DND-41 (cell line): Measurements from ENCODE around the gene KIF5A.

ENCODE experiments used
- ATAC-seq: fragments of 200-7000 bp; cut with Tn5 transposase; 3 replicates; pipeline ENCODE4 v1.9.1; 2021; ENCODE audit warnings: low read depth; ENCODE audit not compliant: insufficient read depth
- DNase-seq: peaks from one replicate; pipeline ENCODE4 v3.0.0-alpha.2; 2020
- H2AFZ ChIP-seq: 2 replicates; pipeline ENCODE4 v1.6.0; 2012; ENCODE audit warnings: low read depth, low read length
- H3K27ac ChIP-seq: 2 replicates; pipeline ENCODE4 v1.5.1; 2012; ENCODE audit warnings: low read length, inconsistent platforms
- H3K27me3 ChIP-seq: fragments of 200-600 bp; sonication (generic); 2 replicates; pipeline ENCODE4 v1.6.0; 2012; ENCODE audit warnings: low read length, mild to moderate bottlenecking, inconsistent platforms; ENCODE audit not compliant: insufficient read depth, poor library complexity
- H3K36me3 ChIP-seq: 2 replicates; pipeline ENCODE4 v1.5.1; 2012; ENCODE audit warnings: low read length, inconsistent platforms; ENCODE audit not compliant: insufficient read depth
- H3K4me1 ChIP-seq: 2 replicates; pipeline ENCODE4 v1.5.1; 2012; ENCODE audit warnings: mild to moderate bottlenecking, low read length; ENCODE audit not compliant: insufficient read depth
- H3K4me2 ChIP-seq: 2 replicates; pipeline ENCODE4 v1.6.0; 2012; ENCODE audit warnings: mild to moderate bottlenecking, moderate library complexity, low read length, inconsistent platforms; ENCODE audit not compliant: insufficient read depth
- H3K4me3 ChIP-seq, 2 experiments: fragments of 200-600 bp in 1 of 2; shearing (Covaris generic) in 1 of 2; 2 replicates each; pipeline ENCODE4 v1.5.1; 2012 to 2016; ENCODE audit warnings: inconsistent platforms in 2 of 2, low read length in 2 of 2, mild to moderate bottlenecking in 2 of 2, low read depth in 1 of 2, moderate library complexity in 1 of 2
- H3K79me2 ChIP-seq: 2 replicates; pipeline ENCODE4 v1.6.0; 2012; ENCODE audit warnings: low read length, inconsistent platforms; ENCODE audit not compliant: insufficient read depth
- H3K9ac ChIP-seq: 2 replicates; pipeline ENCODE4 v1.6.0; 2012; ENCODE audit warnings: low read depth, mild to moderate bottlenecking, inconsistent platforms, low read length, moderate library complexity
- H3K9me3 ChIP-seq: 2 replicates; pipeline ENCODE4 v1.5.1; 2012; ENCODE audit warnings: low read length, moderate library complexity, mild to moderate bottlenecking, inconsistent platforms; ENCODE audit not compliant: insufficient read depth, severe bottlenecking
- H4K20me1 ChIP-seq: 2 replicates; pipeline ENCODE4 v1.6.0; 2012; ENCODE audit warnings: low read length; ENCODE audit not compliant: insufficient read depth
- CTCF ChIP-seq: IDR thresholded peaks from 2 replicates; pipeline ENCODE4 v1.5.1; 2012; ENCODE audit warnings: borderline replicate concordance, low read length, moderate library complexity, mild to moderate bottlenecking; ENCODE audit not compliant: poor library complexity, severe bottlenecking; ENCODE audit errors: extremely low read depth
- EZH2 ChIP-seq: IDR thresholded peaks from 3 replicates; pipeline ENCODE4 v1.6.1; 2012; ENCODE audit warnings: borderline replicate concordance, low read depth, mild to moderate bottlenecking, moderate library complexity, low read length, inconsistent platforms; ENCODE audit not compliant: severe bottlenecking

KIF5A gene

GRCh38 chr12:57524814-57525614 is 24.8 kb upstream of the KIF5A start:
- Histone ChIP-seq H3K4me1 (peaks cover 54% of the 10 kb centered on the region), H3K79me2 (peaks cover 53% of the 10 kb centered on the region), H4K20me1 (peaks cover 31% of the 10 kb centered on the region), H3K9me3 (no peaks in the 10 kb centered on the region), H3K27ac (peak overlapping the region; percentile 92), H3K4me2 (peak overlapping the region; percentile 72), H3K9ac (peak overlapping the region; percentile 60), H2AFZ (no peak overlapping the region), H3K27me3 (no peaks in the 10 kb centered on the region), H3K36me3 (peaks cover 67% of the 10 kb centered on the region), H3K4me3 (peak overlapping the region in 1 of 2 experiments; percentile 86; a peak in 3 of 4 replicates)
- DNase-seq (no peak), ATAC-seq (no peak)
- TF ChIP-seq CTCF (no peak), EZH2 (no peak)

GRCh38 chr12:57525615-57526383 is 24.0 kb upstream of the KIF5A start:
- no peak overlapping the region for H3K4me3 ChIP-seq
- no peak for ATAC-seq
- DNase-seq: no peak
- H3K27me3 ChIP-seq: no peaks in the 10 kb centered on the region
- TF ChIP-seq EZH2 (no peak), CTCF (no peak)
- H3K9ac ChIP-seq: no peak overlapping the region
- peaks cover 50% of the 10 kb centered on the region for H3K79me2 ChIP-seq
- peaks cover 53% of the 10 kb centered on the region for H3K4me1 ChIP-seq
- H3K27ac ChIP-seq: no peak overlapping the region; the same call in 1 of the 2 replicates
- peaks cover 72% of the 10 kb centered on the region for H3K36me3 ChIP-seq
- H4K20me1 ChIP-seq: peaks cover 33% of the 10 kb centered on the region
- H3K4me2 ChIP-seq: peak overlapping the region; percentile 72
- H3K9me3 ChIP-seq: no peaks in the 10 kb centered on the region
- no peak overlapping the region for H2AFZ ChIP-seq

- H4K20me1 ChIP-seq: peaks cover 33% of the 10 kb centered on the region
- DNase-seq (no peak), ATAC-seq (no peak)
- H3K27me3 ChIP-seq: no peaks in the 10 kb centered on the region
- no peak overlapping the region for H3K4me2 ChIP-seq
- H3K27ac ChIP-seq: peak overlapping the region; percentile 3; the same call in 1 of the 2 replicates
- no peak overlapping the region for H3K4me3 ChIP-seq
- H3K9me3 ChIP-seq: no peaks in the 10 kb centered on the region
- H3K9ac ChIP-seq: no peak overlapping the region
- peaks cover 50% of the 10 kb centered on the region for H3K79me2 ChIP-seq
- H3K4me1 ChIP-seq: peaks cover 45% of the 10 kb centered on the region
- no peak overlapping the region for H2AFZ ChIP-seq
- peaks cover 79% of the 10 kb centered on the region for H3K36me3 ChIP-seq
- TF ChIP-seq EZH2 (no peak), CTCF (no peak)
Observed at GRCh38 chr12:57526477-57527126, 23.2 kb upstream of the KIF5A start.
